Activated naive CD8-positive, alpha-beta T cell treated with anti-CD3 and anti-CD28 coated beads, Interleukin-2, amount 50 U/mL, for 24 hours (primary cell): ENCODE results near the gene OTUB2.
A peak's percentile ranks its signal among the peaks of the same experiment; 100 is the strongest.

Experiments used
- ATAC-seq: fragments of 150-1000 bp; cut with Tn5 transposase; one replicate; pipeline ENCODE4 v1.10.0; 2021
- DNase-seq: peaks from one replicate; pipeline ENCODE4 v3.0.0; 2021
- H3K27ac Mint-ChIP-seq: one replicate; pipeline ENCODE4 v1.8.0; 2021; ENCODE audit warnings: mild to moderate bottlenecking, mixed read lengths
- H3K27me3 Mint-ChIP-seq: one replicate; pipeline ENCODE4 v1.8.0; 2021; ENCODE audit warnings: mixed read lengths
- H3K36me3 Mint-ChIP-seq: one replicate; pipeline ENCODE4 v1.8.0; 2021; ENCODE audit warnings: low read depth, mixed read lengths
- H3K4me1 Mint-ChIP-seq: one replicate; pipeline ENCODE4 v1.8.0; 2021; ENCODE audit warnings: mixed read lengths
- H3K4me3 Mint-ChIP-seq: one replicate; pipeline ENCODE4 v1.8.0; 2021; ENCODE audit warnings: mild to moderate bottlenecking, moderate library complexity, mixed read lengths
- H3K9me3 Mint-ChIP-seq: one replicate; pipeline ENCODE4 v1.8.0; 2021; ENCODE audit warnings: mixed read lengths

The OTUB2 gene

DNA sequence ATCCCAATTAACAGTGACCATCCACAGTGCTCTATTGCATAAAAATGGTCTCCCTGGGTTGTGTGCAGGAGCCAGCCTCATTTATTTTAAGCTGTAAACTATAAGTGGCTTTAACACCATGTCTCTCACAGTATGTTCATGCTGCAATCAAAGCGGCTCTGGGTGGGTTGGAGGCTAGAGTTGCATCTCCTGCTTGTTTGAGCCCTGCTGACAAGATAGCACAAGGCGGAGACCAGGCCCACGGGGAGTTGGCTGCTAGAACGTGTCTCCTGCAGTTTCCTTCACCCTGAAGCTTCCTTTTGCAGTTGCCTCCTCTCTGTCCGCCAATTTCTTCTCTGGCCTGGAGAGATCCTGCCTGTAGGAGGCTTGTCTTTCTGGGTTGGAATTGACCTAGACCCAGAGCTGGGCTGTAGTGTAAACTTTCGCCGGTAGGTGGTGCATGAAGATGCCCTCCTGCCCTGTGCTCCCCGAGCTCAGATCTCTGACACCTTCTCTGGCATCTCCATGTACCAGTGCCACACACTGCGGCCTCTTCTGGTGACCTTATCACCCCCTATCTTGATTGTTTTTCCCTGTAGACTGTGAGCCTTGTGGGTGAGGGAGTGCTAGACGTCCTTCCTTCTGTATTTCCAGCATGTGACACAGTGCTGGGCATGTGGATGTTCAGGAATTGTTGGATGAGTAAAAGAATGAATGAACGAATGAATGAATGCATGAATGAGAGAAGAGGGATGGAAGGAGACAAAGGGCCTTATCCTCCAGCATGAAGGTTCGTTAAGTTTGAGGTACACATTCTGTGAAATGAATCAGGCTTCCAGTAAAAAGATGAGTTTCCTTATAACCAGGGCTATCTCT, 10.4 kb downstream of the OTUB2 start:
- H3K27ac Mint-ChIP-seq = peak overlapping the region; percentile 44
- no peaks in the 10 kb centered on the region for H3K36me3 Mint-ChIP-seq
- DNase-seq (peak; percentile 80), ATAC-seq (peak; percentile 90)
- no peak overlapping the region for H3K4me3 Mint-ChIP-seq
- no peaks in the 10 kb centered on the region for H3K9me3 Mint-ChIP-seq
- no peaks in the 10 kb centered on the region for H3K27me3 Mint-ChIP-seq
- peaks cover 3% of the 10 kb centered on the region for H3K4me1 Mint-ChIP-seq

DNA sequence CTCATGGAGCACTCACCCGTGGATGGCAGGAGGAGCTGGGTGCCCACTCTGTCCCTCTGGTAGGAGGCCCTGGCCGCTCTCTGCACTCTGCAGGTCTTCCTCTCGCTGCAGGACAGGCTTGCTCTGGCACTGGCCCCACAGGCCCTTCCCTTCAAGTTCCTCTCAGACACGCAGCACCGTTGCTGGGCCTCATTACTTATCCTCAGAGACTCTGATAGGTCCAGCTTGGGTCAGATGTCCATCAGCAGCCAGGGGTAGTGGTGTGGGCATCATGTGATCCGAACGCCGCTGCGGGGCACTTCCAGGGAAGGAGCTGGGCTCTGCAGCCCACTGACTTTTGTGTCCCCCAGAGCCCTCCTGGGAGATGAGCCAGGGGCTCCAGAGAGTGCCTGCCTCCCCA, 11.8 kb downstream of the OTUB2 start:
- no peak for ATAC-seq
- Mint-ChIP-seq H3K27ac (no peak overlapping the region), H3K4me3 (no peak overlapping the region), H3K27me3 (no peaks in the 10 kb centered on the region), H3K36me3 (no peaks in the 10 kb centered on the region), H3K4me1 (peaks cover 3% of the 10 kb centered on the region), H3K9me3 (no peaks in the 10 kb centered on the region)
- DNase-seq = no peak

DNA sequence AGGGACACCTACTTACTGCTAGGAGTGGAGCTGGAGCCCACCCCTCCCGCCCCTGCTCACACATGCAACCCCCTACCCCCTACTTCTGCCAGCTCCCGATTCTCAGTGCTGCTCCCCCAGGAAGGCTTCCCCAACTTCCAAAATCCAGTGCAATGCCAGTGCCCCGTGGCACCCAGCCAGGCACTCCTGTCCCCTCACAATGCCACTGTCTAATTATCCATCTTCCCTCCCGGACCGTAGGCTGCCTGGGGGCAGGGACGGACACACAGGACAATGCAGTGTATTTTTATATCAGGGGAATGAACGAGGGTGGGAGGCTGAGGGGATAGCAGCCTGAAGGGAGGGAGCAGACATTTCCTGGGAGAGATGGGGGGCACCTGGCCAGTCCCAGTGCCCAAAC, 12.4 kb downstream of the OTUB2 start:
- H3K27me3 Mint-ChIP-seq = no peaks in the 10 kb centered on the region
- ATAC-seq = no peak

DNA sequence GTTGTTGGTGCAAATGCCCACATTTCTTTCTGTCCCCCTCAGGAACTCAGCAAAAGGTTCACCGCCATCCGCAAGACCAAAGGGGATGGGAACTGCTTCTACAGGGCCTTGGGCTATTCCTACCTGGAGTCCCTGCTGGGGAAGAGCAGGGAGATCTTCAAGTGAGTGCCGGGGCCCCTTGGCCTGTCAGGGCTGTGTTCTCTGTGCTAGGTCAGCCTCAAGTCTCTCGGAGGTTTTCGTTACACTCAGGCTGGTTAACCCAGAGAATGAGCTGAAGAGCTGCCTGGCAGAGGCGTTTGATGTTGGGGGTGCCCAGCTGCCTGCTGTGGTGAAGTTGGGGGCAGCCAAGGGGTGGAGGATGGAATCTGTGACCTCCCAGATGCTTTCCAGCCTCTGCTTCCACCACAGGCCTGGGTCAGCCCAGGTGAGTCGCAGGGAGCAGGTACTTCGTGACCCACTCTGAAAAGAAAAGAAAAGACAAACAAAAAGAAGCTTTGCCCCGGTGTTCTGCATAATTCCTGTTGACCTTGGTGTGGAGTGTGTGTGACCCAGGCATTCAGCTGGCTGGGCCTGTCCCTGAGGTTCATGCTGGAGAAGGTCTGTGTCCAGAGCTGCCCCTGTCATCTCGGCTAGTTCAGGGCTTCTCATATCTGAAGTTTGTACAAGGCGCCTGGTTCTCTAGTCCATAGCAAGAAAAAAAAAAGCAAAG, 12.9 kb downstream of the OTUB2 start:
- no peak for DNase-seq
- Mint-ChIP-seq H3K27ac (no peak overlapping the region), H3K4me3 (no peak overlapping the region), H3K36me3 (peaks cover 4% of the 10 kb centered on the region), H3K4me1 (peaks cover 3% of the 10 kb centered on the region), H3K27me3 (no peaks in the 10 kb centered on the region), H3K9me3 (no peaks in the 10 kb centered on the region)
- ATAC-seq = no peak

More for the DNA sequence above, 12.4 kb downstream of the OTUB2 start:
- DNase-seq = no peak
- H3K36me3 Mint-ChIP-seq = peaks cover under 1% of the 10 kb centered on the region
- no peak overlapping the region for H3K4me3 Mint-ChIP-seq
- H3K9me3 Mint-ChIP-seq = no peaks in the 10 kb centered on the region
- peaks cover 3% of the 10 kb centered on the region for H3K4me1 Mint-ChIP-seq
- no peak overlapping the region for H3K27ac Mint-ChIP-seq

DNA sequence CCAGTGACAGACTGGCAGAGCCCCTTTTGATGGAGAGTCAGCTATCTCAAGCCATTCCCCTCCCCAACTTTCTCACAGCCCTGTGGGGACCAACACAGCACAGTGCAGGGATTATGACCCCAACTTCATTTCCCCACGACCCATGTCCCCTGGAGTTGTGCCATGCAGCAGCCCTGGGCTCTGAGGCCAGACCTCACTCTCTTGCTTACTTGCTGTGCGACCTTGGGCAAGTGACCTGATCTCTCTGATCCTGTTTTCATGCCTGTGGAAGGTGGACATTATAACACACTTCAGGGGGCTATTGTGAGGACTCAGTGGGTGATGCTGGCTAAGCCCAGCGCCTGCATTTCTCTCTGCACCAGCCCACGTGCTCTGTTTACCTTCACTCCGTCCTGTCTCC, 14.1 kb downstream of the OTUB2 start:
- Mint-ChIP-seq H3K27me3 (no peaks in the 10 kb centered on the region), H3K36me3 (peaks cover 4% of the 10 kb centered on the region), H3K4me3 (no peak overlapping the region), H3K27ac (no peak overlapping the region), H3K4me1 (peaks cover 3% of the 10 kb centered on the region), H3K9me3 (no peaks in the 10 kb centered on the region)
- no peak for ATAC-seq
- no peak for DNase-seq

DNA sequence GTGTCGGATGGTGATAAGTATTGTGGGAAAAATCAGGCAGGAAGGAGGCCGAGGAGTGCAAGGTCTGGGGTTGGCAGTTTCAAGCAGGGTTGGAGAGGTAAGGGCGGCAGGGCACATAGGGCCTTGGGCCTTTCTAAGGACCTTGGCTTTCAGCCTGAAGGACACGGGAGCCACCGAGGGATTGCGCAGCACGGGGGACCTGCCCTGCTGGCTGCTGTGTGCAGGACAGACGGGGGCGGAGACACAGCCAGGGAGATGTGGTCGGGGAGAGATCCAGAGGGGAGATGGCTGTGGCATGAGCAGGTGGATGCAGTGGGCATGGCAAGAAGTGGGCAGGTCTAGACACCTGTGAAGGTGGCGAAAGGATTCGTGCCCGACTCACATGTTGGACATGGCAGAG, 14.7 kb downstream of the OTUB2 start:
- H3K9me3 Mint-ChIP-seq = no peaks in the 10 kb centered on the region
- H3K36me3 Mint-ChIP-seq = peaks cover 4% of the 10 kb centered on the region
- ATAC-seq = no peak
- no peak for DNase-seq
- H3K4me1 Mint-ChIP-seq = peaks cover 3% of the 10 kb centered on the region
- no peaks in the 10 kb centered on the region for H3K27me3 Mint-ChIP-seq
- H3K4me3 Mint-ChIP-seq = no peak overlapping the region
- no peak overlapping the region for H3K27ac Mint-ChIP-seq

DNA sequence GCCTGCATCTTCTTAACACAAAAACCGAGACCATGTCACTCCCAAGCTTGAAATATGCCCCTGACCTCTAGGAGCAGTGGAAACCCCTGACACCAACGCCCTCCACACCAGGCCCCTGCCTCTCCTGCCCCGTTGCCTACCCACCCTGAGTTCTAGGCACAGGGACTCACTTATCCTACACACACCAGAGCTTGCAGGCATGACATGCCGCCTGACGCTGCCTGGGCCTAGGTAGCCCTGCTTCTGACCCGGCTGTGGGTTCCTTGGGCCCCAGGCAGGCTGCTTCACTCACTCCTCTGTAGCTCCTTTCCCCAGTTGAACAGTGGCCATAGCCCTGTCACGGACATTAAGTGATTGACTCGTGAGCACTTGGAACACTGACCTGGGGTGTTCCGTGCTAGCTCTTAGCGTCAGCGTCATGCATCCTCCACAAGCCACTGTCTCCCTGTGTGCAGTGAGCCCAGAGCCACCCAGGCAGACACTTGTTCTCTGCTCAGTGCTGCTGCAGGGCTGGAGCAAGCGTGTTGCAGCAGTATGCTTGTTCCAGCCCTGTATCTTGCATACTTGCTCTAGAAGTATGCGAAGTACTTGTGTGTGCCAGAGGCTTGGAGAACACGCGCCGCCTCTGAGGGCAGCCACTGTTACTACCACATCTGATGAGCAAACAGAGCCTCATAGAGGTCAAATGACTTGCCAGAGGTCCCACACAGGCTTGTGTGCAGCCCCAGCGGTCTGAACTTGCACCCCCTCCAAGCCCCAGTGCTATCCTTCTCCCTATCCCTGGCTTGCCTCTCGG, 15.6 kb downstream of the OTUB2 start:
- no peak overlapping the region for H3K27ac Mint-ChIP-seq
- no peak for ATAC-seq
- H3K36me3 Mint-ChIP-seq = peaks cover 4% of the 10 kb centered on the region

DNA sequence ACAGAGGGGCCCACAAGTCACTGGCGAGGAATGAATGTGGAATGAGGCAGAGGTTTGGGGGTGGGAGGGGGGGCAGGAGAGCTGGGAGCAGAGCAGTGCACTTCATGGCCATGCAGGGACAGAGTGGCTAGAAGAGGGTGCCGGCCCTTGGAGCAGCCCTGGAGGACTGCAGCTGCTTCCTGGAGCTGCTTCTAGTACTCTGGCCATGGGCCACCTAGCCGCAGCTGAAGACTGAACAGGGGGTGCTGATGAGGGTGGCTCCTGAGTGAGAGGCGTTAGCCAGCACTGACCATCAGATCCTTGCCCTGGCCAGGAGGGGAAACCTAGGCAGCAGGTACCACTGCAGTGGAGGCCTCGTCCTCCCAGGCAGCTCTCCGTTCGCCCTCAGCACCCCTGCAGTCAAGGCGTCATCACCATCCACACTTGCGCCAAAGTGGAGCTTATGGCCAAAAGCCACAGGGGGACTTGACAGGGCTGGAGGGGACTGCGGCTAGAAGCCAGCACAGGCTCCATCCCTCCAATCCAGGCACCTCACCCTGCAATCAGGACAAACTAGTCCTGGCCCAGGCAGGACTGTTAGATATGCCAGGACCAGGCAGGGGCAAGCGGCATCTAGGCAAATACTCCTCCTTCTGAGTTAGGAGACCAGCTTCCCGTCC, 16.4 kb downstream of the OTUB2 start:
- Mint-ChIP-seq H3K27ac (no peak overlapping the region), H3K4me1 (no peaks in the 10 kb centered on the region), H3K36me3 (peaks cover 10% of the 10 kb centered on the region), H3K27me3 (no peaks in the 10 kb centered on the region), H3K4me3 (no peak overlapping the region), H3K9me3 (no peaks in the 10 kb centered on the region)
- ATAC-seq = no peak
- DNase-seq = no peak

More for the DNA sequence above, 15.6 kb downstream of the OTUB2 start:
- H3K4me3 Mint-ChIP-seq = no peak overlapping the region
- no peak for DNase-seq
- no peaks in the 10 kb centered on the region for H3K9me3 Mint-ChIP-seq
- no peaks in the 10 kb centered on the region for H3K27me3 Mint-ChIP-seq
- peaks cover 1% of the 10 kb centered on the region for H3K4me1 Mint-ChIP-seq

DNA sequence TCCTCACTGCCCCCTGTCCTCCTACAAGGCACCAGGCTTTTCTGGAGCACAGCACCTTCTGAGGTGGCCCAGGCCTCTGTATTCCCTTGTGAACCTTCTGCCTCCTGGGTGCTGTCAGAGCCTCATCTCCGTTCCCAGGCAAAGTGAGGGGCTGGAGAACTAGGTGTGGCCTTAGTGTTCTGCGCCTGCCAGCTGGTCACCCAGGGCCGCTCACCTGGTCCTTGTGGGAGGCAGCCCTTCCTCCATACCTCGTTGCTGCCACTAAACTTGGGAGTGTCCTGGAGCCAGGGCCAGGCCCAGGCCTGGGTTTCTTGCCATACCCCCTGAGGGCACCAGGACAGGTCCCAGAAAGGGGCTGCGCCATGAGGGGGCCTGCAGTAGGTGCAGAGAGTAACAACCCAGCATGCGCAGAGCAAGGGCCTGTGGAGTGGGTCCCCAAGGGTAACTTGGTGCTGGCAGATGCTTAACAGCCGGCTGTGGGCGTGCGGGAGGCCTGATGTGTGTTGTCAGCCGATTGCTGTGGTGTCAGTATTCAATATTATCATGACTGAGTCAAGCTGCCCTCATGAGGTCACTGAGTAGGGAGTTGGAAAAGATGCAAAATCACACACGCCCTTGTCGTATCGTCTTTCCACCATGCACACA, 17.1 kb downstream of the OTUB2 start:
- peak overlapping the region; percentile 27 for H3K27ac Mint-ChIP-seq
- DNase-seq (no peak), ATAC-seq (no peak)
- no peaks in the 10 kb centered on the region for H3K9me3 Mint-ChIP-seq
- no peaks in the 10 kb centered on the region for H3K4me1 Mint-ChIP-seq
- H3K27me3 Mint-ChIP-seq = no peaks in the 10 kb centered on the region
- H3K4me3 Mint-ChIP-seq = no peak overlapping the region
- H3K36me3 Mint-ChIP-seq = peaks cover 16% of the 10 kb centered on the region

DNA sequence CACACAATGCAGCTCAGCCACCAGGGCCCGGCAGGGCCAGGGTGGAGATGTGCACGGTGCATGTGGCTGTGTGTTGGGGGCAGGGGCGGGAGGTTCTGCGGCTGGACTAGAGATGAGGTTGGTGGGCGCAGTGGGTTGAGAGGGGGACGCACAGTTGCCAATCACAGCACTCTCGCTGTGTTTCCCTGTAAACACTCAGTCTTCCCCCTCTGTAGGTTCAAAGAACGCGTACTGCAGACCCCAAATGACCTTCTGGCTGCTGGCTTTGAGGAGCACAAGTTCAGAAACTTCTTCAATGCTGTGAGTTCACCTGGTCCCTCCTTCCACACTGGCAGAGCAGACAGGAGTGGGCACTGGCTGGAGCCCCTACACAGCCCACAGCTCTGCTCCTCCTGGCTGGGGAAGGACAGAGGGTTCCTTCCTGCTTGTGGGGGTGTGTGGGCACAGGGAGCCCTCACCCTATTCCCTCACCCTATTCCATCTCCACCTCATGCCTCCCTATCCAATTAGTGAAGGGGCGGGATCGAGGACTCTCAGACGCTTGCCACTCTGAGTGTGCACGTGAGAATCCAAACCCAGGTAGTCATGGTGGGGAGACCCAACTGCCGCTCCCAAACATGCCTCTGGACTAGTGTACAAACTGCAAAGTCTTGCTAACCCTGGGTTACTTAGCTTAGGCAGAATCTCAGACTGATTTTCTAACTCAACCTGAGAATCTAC, 17.8 kb downstream of the OTUB2 start:
- Mint-ChIP-seq H3K4me1 (no peaks in the 10 kb centered on the region), H3K9me3 (no peaks in the 10 kb centered on the region), H3K27me3 (no peaks in the 10 kb centered on the region), H3K27ac (peak overlapping the region; percentile 27), H3K4me3 (no peak overlapping the region), H3K36me3 (peaks cover 20% of the 10 kb centered on the region)
- ATAC-seq = no peak
- no peak for DNase-seq

DNA sequence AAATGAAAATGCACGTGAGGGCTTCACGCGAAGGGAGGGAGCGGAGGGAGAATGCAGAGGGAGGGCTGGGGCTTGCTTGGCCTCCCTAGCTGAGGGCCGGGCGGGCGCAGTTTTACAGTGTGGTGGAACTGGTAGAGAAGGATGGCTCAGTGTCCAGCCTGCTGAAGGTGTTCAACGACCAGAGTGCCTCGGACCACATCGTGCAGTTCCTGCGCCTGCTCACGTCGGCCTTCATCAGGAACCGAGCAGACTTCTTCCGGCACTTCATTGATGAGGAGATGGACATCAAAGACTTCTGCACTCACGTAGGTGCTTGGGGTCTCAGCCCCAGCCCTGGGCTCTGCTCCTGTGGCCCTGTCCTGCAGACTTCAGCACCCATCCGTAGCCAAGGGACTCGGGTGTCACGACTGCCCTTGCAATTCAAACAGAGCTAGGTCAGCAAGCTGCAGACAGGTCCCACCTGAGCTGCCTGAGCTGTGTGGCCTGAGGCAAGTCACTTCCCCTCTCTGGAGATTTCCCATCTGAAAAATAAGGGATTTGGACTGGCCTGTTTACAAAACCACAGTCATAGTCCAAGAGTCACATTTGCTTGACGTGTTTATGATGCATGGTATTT, 18.4 kb downstream of the OTUB2 start:
- H3K9me3 Mint-ChIP-seq = no peaks in the 10 kb centered on the region
- H3K36me3 Mint-ChIP-seq = peaks cover 20% of the 10 kb centered on the region
- ATAC-seq = no peak
- H3K4me1 Mint-ChIP-seq = no peaks in the 10 kb centered on the region
- DNase-seq = no peak
- no peaks in the 10 kb centered on the region for H3K27me3 Mint-ChIP-seq
- no peak overlapping the region for H3K4me3 Mint-ChIP-seq
- no peak overlapping the region for H3K27ac Mint-ChIP-seq

DNA sequence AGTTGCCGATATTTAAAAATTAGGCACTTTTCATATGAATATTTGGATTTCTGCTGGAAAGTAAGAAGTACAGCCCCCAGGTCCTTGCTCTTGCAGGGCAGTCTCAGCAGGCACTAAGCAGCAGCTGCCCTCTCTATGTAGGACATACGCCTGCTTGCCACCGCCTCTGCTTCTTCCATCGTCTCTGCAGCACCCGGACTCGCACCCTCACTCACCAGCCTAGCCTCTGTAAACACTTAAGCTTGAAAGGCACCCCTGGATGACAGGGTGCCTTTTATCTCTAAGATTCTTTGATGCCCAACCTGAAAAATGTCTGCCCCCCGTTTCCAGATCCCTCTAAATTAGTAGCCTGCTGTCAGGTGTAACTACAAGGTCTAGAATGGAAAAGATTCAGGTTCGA, 19.0 kb downstream of the OTUB2 start:
- Mint-ChIP-seq H3K4me3 (no peak overlapping the region), H3K27me3 (no peaks in the 10 kb centered on the region), H3K36me3 (peaks cover 23% of the 10 kb centered on the region), H3K9me3 (no peaks in the 10 kb centered on the region), H3K4me1 (no peaks in the 10 kb centered on the region), H3K27ac (no peak overlapping the region)
- ATAC-seq (no peak), DNase-seq (no peak)
